Measurements from ENCODE around the gene BABAM2.

- TF ChIP-seq CTCF (IDR thresholded peaks at IDR 0.05 in 2 of 3, conservative IDR thresholded peaks at IDR 0.05 in 1 of 3; ENCODE audit: control insufficient read depth in 2 of 3, extremely low read depth in 1 of 3, insufficient read depth in 1 of 3, low read depth in 3 of 3, low read length in 3 of 3), result no peak
- no peak for TF ChIP-seq RELA (IDR thresholded peaks at IDR 0.05; ENCODE audit: borderline replicate concordance, partially characterized antibody)
- no peak for TF ChIP-seq SMARCA5 (IDR thresholded peaks at IDR 0.05)
- no peak for TF ChIP-seq NFYB (IDR thresholded peaks at IDR 0.05; ENCODE audit: insufficient read depth, low read depth, low read length)
- no peak for TF ChIP-seq YY1 (IDR thresholded peaks at IDR 0.05; ENCODE audit: low read depth, low read length)
- TF ChIP-seq, protein P1, sequence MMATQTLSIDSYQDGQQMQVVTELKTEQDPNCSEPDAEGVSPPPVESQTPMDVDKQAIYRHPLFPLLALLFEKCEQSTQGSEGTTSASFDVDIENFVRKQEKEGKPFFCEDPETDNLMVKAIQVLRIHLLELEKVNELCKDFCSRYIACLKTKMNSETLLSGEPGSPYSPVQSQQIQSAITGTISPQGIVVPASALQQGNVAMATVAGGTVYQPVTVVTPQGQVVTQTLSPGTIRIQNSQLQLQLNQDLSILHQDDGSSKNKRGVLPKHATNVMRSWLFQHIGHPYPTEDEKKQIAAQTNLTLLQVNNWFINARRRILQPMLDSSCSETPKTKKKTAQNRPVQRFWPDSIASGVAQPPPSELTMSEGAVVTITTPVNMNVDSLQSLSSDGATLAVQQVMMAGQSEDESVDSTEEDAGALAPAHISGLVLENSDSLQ (IDR thresholded peaks at IDR 0.05), result no peak
- no peak for TF ChIP-seq POLR2AphosphoS2 (IDR thresholded peaks at IDR 0.05; ENCODE audit: low read depth, low read length)
- TF ChIP-seq ZNF217 (IDR thresholded peaks at IDR 0.05), result no peak
- no peak for TF ChIP-seq ZBTB40 (IDR thresholded peaks at IDR 0.05; ENCODE audit: borderline replicate concordance)
- TF ChIP-seq NR2F1 (conservative IDR thresholded peaks at IDR 0.05), result no peak
These were observed 98.6 kb downstream of the BABAM2 start for GRCh38 chr2:27989149-27989548.
